CD14-positive monocyte (primary cell): ENCODE data around the gene CHURC1. TPM values are rescaled to one million over a fixed set of nuclear protein-coding genes. Genes with fewer than 3 reads are reported as not detected.

Experiments used
- DNase-seq, 3 donors: peaks; one replicate each; pipeline ENCODE4 v3.0.0-alpha.2; 2011 to 2022
- H2AFZ ChIP-seq: 2 replicates; pipeline ENCODE4 v1.6.0; 2012; ENCODE audit warnings: mild to moderate bottlenecking, low read depth, low read length, inconsistent platforms; ENCODE audit not compliant: insufficient read depth, poor library complexity, severe bottlenecking
- H3K27ac ChIP-seq, 2 donors: 1 replicate in 1 of 2; 2 replicates in 1 of 2; pipeline ENCODE4 v1.5.1; 2012 to 2013; ENCODE audit warnings: low read length in 2 of 2, control low read depth in 1 of 2, inconsistent platforms in 1 of 2, low read depth in 1 of 2, mild to moderate bottlenecking in 1 of 2
- H3K27me3 ChIP-seq, 2 donors: one replicate each; pipeline versions ENCODE4 v1.6.0 to v1.6.1; 2011 to 2013; ENCODE audit warnings: low read length in 2 of 2; ENCODE audit not compliant: control insufficient read depth in 2 of 2, insufficient read depth in 2 of 2
- H3K36me3 ChIP-seq, 2 donors: replicated peaks in 1 of 2; 1 replicate in 1 of 2; 2 replicates in 1 of 2; pipeline versions ENCODE4 v1.5.1 to v1.6.1; 2012 to 2013; ENCODE audit warnings: low read length in 2 of 2, control low read depth in 1 of 2, inconsistent platforms in 1 of 2, mild to moderate bottlenecking in 1 of 2; ENCODE audit not compliant: insufficient read depth in 2 of 2, control insufficient read depth in 1 of 2
- H3K4me1 ChIP-seq, 2 donors: 1 replicate in 1 of 2; 2 replicates in 1 of 2; pipeline versions ENCODE4 v1.5.1 to v1.6.1; 2012 to 2013; ENCODE audit warnings: low read length in 2 of 2, control low read depth in 1 of 2, inconsistent platforms in 1 of 2, mild to moderate bottlenecking in 1 of 2, moderate library complexity in 1 of 2; ENCODE audit not compliant: insufficient read depth in 2 of 2, control insufficient read depth in 1 of 2
- H3K4me2 ChIP-seq: replicated peaks from 2 replicates; pipeline ENCODE3; 2012; ENCODE audit warnings: low read length, moderate library complexity, mild to moderate bottlenecking; ENCODE audit not compliant: poor library complexity, severe bottlenecking; ENCODE audit errors: extremely low read depth
- H3K4me3 ChIP-seq, 3 experiments: fragments of 200-600 bp in 1 of 3; sonication (generic) in 1 of 3; replicated peaks in 1 of 3; 1 replicate in 2 of 3; 2 replicates in 1 of 3; pipeline ENCODE4 v1.5.1; 2011 to 2013; ENCODE audit warnings: low read length in 3 of 3, mild to moderate bottlenecking in 3 of 3, control low read depth in 2 of 3, low read depth in 2 of 3, inconsistent platforms in 1 of 3, moderate library complexity in 1 of 3
- H3K79me2 ChIP-seq: 2 replicates; pipeline ENCODE4 v1.6.0; 2012; ENCODE audit warnings: mild to moderate bottlenecking, control low read depth, inconsistent platforms, low read length, moderate library complexity; ENCODE audit not compliant: insufficient read depth
- H3K9ac ChIP-seq: 2 replicates; pipeline ENCODE4 v1.6.0; 2017; ENCODE audit warnings: low read length, mild to moderate bottlenecking; ENCODE audit not compliant: insufficient read depth, poor library complexity, severe bottlenecking
- H3K9me3 ChIP-seq, 2 donors: replicated peaks in 1 of 2; 1 replicate in 1 of 2; 2 replicates in 1 of 2; pipeline versions ENCODE4 v1.5.1 to v1.6.1; 2012 to 2013; ENCODE audit warnings: low read length in 2 of 2, control low read depth in 1 of 2; ENCODE audit not compliant: control insufficient read depth in 1 of 2, insufficient read depth in 1 of 2
- H4K20me1 ChIP-seq: 2 replicates; pipeline ENCODE4 v1.6.0; 2012; ENCODE audit warnings: mild to moderate bottlenecking, low read length, control low read depth, moderate library complexity; ENCODE audit not compliant: insufficient read depth
- H3K27ac Mint-ChIP-seq, 7 donors: one replicate each; pipeline ENCODE4 v1.8.0; 2020; ENCODE audit warnings: mild to moderate bottlenecking in 7 of 7, mixed read lengths in 7 of 7, moderate library complexity in 6 of 7, inconsistent platforms in 2 of 7
- H3K27me3 Mint-ChIP-seq, 3 donors: one replicate each; pipeline ENCODE4 v1.8.0; 2021 to 2022; ENCODE audit warnings: low read depth in 3 of 3, mild to moderate bottlenecking in 3 of 3, mixed read lengths in 3 of 3, moderate library complexity in 3 of 3, inconsistent platforms in 1 of 3
- H3K36me3 Mint-ChIP-seq, 2 donors: one replicate each; pipeline ENCODE4 v1.8.0; 2020; ENCODE audit warnings: mixed read lengths in 2 of 2, inconsistent platforms in 1 of 2, mild to moderate bottlenecking in 1 of 2
- H3K4me1 Mint-ChIP-seq: one replicate; pipeline ENCODE4 v1.8.0; 2020; ENCODE audit warnings: mild to moderate bottlenecking, mixed read lengths
- H3K4me3 Mint-ChIP-seq, 2 donors: one replicate each; pipeline ENCODE4 v1.8.0; 2020; ENCODE audit warnings: mild to moderate bottlenecking in 2 of 2, mixed read lengths in 2 of 2, moderate library complexity in 1 of 2
- H3K9me3 Mint-ChIP-seq, 7 donors: one replicate each; pipeline ENCODE4 v1.8.0; 2020 to 2022; ENCODE audit warnings: mixed read lengths in 7 of 7, mild to moderate bottlenecking in 6 of 7, moderate library complexity in 6 of 7, inconsistent platforms in 2 of 7
- CTCF ChIP-seq: fragments of 200-600 bp; IDR thresholded peaks from one replicate; pipeline ENCODE4 v1.8.0; 2022; ENCODE audit warnings: antibody characterized with exemption, mild to moderate bottlenecking
- WGBS: methylation state at CpG from one replicate; pipeline ENCODE4 v1.1.5; 2013; ENCODE audit warnings: missing lambda C conversion rate; ENCODE audit not compliant: insufficient coverage; 5-methylcytosine and 5-hydroxymethylcytosine counted together
- intact Hi-C, 2 donors: fragments of 100-400 bp; cut with micrococcal nuclease; formaldehyde crosslinking; loops; one replicate each; pipeline versions ENCODE4 v1.15.0 to v1.15.1; 2023
- polyA plus RNA-seq, 3 donors: library from polyadenylated mRNA; depleted of rRNA in 1 of 3; unstranded in 2 of 3; stranded (reverse) in 1 of 3; fragments of 300-500 nt in 2 of 3; fragments of >200 nt in 1 of 3; fragmentation: Illumina TruSeq in 2 of 3; gene quantifications; 1 replicate in 2 of 3; 2 replicates in 1 of 3; pipeline ENCODE4 v1.2.3, GENCODE V29; 2012 to 2021

Gene CHURC1
- polyA plus RNA-seq, 3 donors: 31.1 to 98.3 (median 81.2) TPM

GRCh38 chr14:64937171-64937820, 23.0 kb downstream of the CHURC1 start:
- Mint-ChIP-seq H3K36me3 (peaks cover 81 to 84% of the 10 kb centered on the region in 2 donors), H3K27me3 (peaks cover 0 to 1% (median 0%) of the 10 kb centered on the region in 3 donors), H3K4me1 (peaks cover 2% of the 10 kb centered on the region), H3K9me3 (no peaks in the 10 kb centered on the region), H3K4me3 (no peak overlapping the region), H3K27ac (peak overlapping the region in 1 of 7 donors; percentile 20)
- no peak for DNase-seq
- 83% methylated on average over 1 of the region's 1 CpG for WGBS
- Histone ChIP-seq H3K9me3 (no peaks in the 10 kb centered on the region), H3K4me3 (no peak overlapping the region), H3K79me2 (no peaks in the 10 kb centered on the region), H3K4me2 (no peak overlapping the region), H3K9ac (no peak overlapping the region), H3K27me3 (no peaks in the 10 kb centered on the region), H2AFZ (no peak overlapping the region), H3K36me3 (peaks cover 65 to 97% of the 10 kb centered on the region in 2 donors), H4K20me1 (peaks cover 57% of the 10 kb centered on the region), H3K27ac (no peak overlapping the region), H3K4me1 (no peaks in the 10 kb centered on the region)
- no peak for TF ChIP-seq CTCF
- intact Hi-C loops: no loop called here

GRCh38 chr14:64937821-64938193, 23.6 kb downstream of the CHURC1 start:
- Mint-ChIP-seq H3K9me3 (no peaks in the 10 kb centered on the region), H3K27ac (peak overlapping the region in 2 of 7 donors; percentile 18 to 20), H3K36me3 (peaks cover 79 to 80% of the 10 kb centered on the region in 2 donors), H3K4me1 (peaks cover 3% of the 10 kb centered on the region), H3K4me3 (no peak overlapping the region), H3K27me3 (peaks cover 0 to 1% (median 0%) of the 10 kb centered on the region in 3 donors)
- no peak for TF ChIP-seq CTCF
- no peak overlapping the region for H2AFZ ChIP-seq
- peaks cover 53% of the 10 kb centered on the region for H4K20me1 ChIP-seq
- H3K9me3 ChIP-seq: no peaks in the 10 kb centered on the region
- no peak overlapping the region for H3K4me3 ChIP-seq
- H3K4me2 ChIP-seq: no peak overlapping the region
- no peak overlapping the region for H3K9ac ChIP-seq
- H3K36me3 ChIP-seq: peaks cover 60 to 97% of the 10 kb centered on the region in 2 donors
- no peaks in the 10 kb centered on the region for H3K79me2 ChIP-seq
- no peaks in the 10 kb centered on the region for H3K4me1 ChIP-seq
- no peaks in the 10 kb centered on the region for H3K27me3 ChIP-seq
- no peak overlapping the region for H3K27ac ChIP-seq
- no peak for DNase-seq
- intact Hi-C loops: no loop called here
- WGBS: no CpG with 5 or more reads among the region's 1 CpG
